ENCODE data around the gene IL36G. TPM values are rescaled to one million over a fixed set of nuclear protein-coding genes. Genes with fewer than 3 reads are reported as not detected.

The IL36G gene
- total and polyA plus RNA-seq, 2 of the 13 experiments (the other 11 are each of a cell fraction or from before 2014, with no cell fraction given) = not detected

DNA sequence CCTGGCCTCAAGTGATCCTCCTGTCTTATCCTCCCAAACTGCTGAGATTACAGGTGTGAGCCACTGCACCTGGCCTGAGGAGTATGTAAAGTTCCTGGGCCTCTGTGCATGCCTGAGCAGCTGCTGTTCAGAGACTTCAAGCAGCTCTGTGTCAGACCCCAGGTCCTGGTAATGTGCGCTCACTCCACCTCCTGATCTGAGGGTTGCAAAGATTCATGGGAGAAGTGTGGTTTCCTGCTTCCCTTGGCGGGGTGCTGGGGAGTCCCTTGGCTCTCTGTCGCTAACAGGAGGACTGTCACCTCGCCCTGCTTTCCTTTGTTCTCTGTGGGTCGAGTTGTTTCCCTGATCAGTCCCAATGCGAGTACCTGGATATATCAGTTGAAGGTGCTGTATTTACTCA is 18.8 kb downstream of the IL36G start (continued):
- TF ChIP-seq ZFAT (CRISPR knock-in tag; conservative IDR thresholded peaks at IDR 0.05) (no peak), KMT2A (CRISPR knock-in tag; IDR thresholded peaks at IDR 0.05) (no peak)

DNA sequence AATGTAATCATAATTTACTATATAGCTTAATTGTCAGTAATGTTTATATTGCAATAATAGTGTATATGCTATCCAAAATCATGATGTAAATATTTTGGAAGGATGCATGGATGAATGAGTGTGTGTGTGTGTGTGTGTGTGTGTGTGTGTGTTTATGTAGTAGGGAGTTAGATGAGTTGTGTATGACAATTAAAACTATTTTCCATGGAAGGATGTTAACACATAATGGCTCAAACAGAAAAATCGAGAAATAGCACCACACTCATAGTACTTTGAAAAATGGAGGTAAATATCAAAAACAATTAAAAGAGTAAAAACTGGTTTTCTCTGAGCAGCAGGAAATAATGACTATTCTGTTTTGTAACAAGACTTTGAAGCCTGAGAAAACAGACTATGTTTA is 19.3 kb downstream of the IL36G start:
- H3K4me2 ChIP-seq (ENCODE audit: low read depth, low read length) = no peak overlapping the region
- 0% methylated on average over 1 of the region's 1 CpG for WGBS (ENCODE audit: low lambda C conversion rate)
- TF ChIP-seq, protein P1, sequence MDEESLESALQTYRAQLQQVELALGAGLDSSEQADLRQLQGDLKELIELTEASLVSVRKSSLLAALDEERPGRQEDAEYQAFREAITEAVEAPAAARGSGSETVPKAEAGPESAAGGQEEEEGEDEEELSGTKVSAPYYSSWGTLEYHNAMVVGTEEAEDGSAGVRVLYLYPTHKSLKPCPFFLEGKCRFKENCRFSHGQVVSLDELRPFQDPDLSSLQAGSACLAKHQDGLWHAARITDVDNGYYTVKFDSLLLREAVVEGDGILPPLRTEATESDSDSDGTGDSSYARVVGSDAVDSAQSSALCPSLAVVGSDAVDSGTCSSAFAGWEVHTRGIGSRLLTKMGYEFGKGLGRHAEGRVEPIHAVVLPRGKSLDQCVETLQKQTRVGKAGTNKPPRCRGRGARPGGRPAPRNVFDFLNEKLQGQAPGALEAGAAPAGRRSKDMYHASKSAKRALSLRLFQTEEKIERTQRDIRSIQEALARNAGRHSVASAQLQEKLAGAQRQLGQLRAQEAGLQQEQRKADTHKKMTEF (CRISPR knock-in tag; IDR thresholded peaks at IDR 0.05) = no peak
- TF ChIP-seq NPAS2 (CRISPR knock-in tag; IDR thresholded peaks at IDR 0.05; ENCODE audit: borderline replicate concordance) (no peak), REXO4 (CRISPR knock-in tag; IDR thresholded peaks at IDR 0.05; ENCODE audit: borderline replicate concordance) (no peak), RAD51 (IDR thresholded peaks at IDR 0.05; ENCODE audit: borderline replicate concordance) (no peak), ZNF468 (CRISPR knock-in tag; IDR thresholded peaks at IDR 0.05) (no peak), ZNF773 (CRISPR knock-in tag; IDR thresholded peaks at IDR 0.05; ENCODE audit: borderline replicate concordance) (no peak), CBX1 (IDR thresholded peaks at IDR 0.05; ENCODE audit: low read depth) (no peak), SCMH1 (CRISPR knock-in tag; IDR thresholded peaks at IDR 0.05; ENCODE audit: borderline replicate concordance) (no peak), CCAR2 (optimal IDR thresholded peaks at IDR 0.05; ENCODE audit: low read depth, low read length) (no peak)
- TF ChIP-seq, protein P2, sequence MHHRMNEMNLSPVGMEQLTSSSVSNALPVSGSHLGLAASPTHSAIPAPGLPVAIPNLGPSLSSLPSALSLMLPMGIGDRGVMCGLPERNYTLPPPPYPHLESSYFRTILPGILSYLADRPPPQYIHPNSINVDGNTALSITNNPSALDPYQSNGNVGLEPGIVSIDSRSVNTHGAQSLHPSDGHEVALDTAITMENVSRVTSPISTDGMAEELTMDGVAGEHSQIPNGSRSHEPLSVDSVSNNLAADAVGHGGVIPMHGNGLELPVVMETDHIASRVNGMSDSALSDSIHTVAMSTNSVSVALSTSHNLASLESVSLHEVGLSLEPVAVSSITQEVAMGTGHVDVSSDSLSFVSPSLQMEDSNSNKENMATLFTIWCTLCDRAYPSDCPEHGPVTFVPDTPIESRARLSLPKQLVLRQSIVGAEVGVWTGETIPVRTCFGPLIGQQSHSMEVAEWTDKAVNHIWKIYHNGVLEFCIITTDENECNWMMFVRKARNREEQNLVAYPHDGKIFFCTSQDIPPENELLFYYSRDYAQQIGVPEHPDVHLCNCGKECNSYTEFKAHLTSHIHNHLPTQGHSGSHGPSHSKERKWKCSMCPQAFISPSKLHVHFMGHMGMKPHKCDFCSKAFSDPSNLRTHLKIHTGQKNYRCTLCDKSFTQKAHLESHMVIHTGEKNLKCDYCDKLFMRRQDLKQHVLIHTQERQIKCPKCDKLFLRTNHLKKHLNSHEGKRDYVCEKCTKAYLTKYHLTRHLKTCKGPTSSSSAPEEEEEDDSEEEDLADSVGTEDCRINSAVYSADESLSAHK (CRISPR knock-in tag; IDR thresholded peaks at IDR 0.05; ENCODE audit: borderline replicate concordance) = no peak
- TF ChIP-seq, protein P3, sequence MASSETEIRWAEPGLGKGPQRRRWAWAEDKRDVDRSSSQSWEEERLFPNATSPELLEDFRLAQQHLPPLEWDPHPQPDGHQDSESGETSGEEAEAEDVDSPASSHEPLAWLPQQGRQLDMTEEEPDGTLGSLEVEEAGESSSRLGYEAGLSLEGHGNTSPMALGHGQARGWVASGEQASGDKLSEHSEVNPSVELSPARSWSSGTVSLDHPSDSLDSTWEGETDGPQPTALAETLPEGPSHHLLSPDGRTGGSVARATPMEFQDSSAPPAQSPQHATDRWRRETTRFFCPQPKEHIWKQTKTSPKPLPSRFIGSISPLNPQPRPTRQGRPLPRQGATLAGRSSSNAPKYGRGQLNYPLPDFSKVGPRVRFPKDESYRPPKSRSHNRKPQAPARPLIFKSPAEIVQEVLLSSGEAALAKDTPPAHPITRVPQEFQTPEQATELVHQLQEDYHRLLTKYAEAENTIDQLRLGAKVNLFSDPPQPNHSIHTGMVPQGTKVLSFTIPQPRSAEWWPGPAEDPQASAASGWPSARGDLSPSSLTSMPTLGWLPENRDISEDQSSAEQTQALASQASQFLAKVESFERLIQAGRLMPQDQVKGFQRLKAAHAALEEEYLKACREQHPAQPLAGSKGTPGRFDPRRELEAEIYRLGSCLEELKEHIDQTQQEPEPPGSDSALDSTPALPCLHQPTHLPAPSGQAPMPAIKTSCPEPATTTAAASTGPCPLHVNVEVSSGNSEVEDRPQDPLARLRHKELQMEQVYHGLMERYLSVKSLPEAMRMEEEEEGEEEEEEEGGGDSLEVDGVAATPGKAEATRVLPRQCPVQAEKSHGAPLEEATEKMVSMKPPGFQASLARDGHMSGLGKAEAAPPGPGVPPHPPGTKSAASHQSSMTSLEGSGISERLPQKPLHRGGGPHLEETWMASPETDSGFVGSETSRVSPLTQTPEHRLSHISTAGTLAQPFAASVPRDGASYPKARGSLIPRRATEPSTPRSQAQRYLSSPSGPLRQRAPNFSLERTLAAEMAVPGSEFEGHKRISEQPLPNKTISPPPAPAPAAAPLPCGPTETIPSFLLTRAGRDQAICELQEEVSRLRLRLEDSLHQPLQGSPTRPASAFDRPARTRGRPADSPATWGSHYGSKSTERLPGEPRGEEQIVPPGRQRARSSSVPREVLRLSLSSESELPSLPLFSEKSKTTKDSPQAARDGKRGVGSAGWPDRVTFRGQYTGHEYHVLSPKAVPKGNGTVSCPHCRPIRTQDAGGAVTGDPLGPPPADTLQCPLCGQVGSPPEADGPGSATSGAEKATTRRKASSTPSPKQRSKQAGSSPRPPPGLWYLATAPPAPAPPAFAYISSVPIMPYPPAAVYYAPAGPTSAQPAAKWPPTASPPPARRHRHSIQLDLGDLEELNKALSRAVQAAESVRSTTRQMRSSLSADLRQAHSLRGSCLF (CRISPR knock-in tag; IDR thresholded peaks at IDR 0.05; ENCODE audit: borderline replicate concordance) = no peak
- TF ChIP-seq, protein P4, sequence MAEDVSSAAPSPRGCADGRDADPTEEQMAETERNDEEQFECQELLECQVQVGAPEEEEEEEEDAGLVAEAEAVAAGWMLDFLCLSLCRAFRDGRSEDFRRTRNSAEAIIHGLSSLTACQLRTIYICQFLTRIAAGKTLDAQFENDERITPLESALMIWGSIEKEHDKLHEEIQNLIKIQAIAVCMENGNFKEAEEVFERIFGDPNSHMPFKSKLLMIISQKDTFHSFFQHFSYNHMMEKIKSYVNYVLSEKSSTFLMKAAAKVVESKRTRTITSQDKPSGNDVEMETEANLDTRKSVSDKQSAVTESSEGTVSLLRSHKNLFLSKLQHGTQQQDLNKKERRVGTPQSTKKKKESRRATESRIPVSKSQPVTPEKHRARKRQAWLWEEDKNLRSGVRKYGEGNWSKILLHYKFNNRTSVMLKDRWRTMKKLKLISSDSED (CRISPR knock-in tag; IDR thresholded peaks at IDR 0.05) = no peak

More for the DNA sequence above, 19.3 kb downstream of the IL36G start:
- ATAC-seq (no peak), FAIRE-seq (no peak), DNase-seq (ENCODE audit: low spot score) (no peak)
- Histone ChIP-seq H3K4me1 (ENCODE audit: insufficient read depth, low read length) (peaks cover 14% of the 10 kb centered on the region), H3K79me2 (ENCODE audit: insufficient read depth, low read length) (no peaks in the 10 kb centered on the region), H3K9me3 (ENCODE audit: low read length) (peaks cover 22% of the 10 kb centered on the region), H3K27me3 (ENCODE audit: control insufficient read depth in 1 of 2, insufficient read depth in 2 of 2, low read length in 2 of 2) (no peaks in the 10 kb centered on the region; a peak in 1 of 5 replicates), H3K36me3 (replicated peaks in 1 of 2; ENCODE audit: control insufficient read depth in 1 of 2, insufficient read depth in 2 of 2, low read length in 2 of 2) (no peaks in the 10 kb centered on the region), H2AFZ (ENCODE audit: low read length) (no peak overlapping the region), H3K27ac (ENCODE audit: extremely low read length, insufficient read depth, low read length) (no peak overlapping the region), H3K4me3 (replicated peaks in 1 of 3; ENCODE audit: insufficient read depth in 1 of 3, low read depth in 2 of 3, low read length in 3 of 3) (no peak overlapping the region), H4K20me1 (ENCODE audit: insufficient read depth, low read length) (no peaks in the 10 kb centered on the region), H3K9ac (ENCODE audit: insufficient read depth, low read depth, low read length) (no peak overlapping the region)
- POLR2A ChIA-PET = no interaction called here
- intact Hi-C loops (cut with micrococcal nuclease; ENCODE audit: unreplicated experiment) = no loop called here
- CTCF ChIA-PET (ENCODE audit: low intra/inter-chr PET ratio, low total read pairs) = no interaction called here
- in situ Hi-C loops (cut with HindIII; ENCODE audit: extremely low pct_ligation_motif_present, low pct_unique_long_range_greater_than_20kb) = no loop called here
- no TSS peak for BruUV-seq (replicated peaks)

Measured in HepG2 (cell line).